ENCODE measurements around the gene NAV2. TPM values are rescaled to one million over a fixed set of nuclear protein-coding genes. Genes with fewer than 3 reads are reported as not detected.

Gene NAV2
- total RNA-seq, 1 donor from 2014 or later = 1.8 TPM

DNA sequence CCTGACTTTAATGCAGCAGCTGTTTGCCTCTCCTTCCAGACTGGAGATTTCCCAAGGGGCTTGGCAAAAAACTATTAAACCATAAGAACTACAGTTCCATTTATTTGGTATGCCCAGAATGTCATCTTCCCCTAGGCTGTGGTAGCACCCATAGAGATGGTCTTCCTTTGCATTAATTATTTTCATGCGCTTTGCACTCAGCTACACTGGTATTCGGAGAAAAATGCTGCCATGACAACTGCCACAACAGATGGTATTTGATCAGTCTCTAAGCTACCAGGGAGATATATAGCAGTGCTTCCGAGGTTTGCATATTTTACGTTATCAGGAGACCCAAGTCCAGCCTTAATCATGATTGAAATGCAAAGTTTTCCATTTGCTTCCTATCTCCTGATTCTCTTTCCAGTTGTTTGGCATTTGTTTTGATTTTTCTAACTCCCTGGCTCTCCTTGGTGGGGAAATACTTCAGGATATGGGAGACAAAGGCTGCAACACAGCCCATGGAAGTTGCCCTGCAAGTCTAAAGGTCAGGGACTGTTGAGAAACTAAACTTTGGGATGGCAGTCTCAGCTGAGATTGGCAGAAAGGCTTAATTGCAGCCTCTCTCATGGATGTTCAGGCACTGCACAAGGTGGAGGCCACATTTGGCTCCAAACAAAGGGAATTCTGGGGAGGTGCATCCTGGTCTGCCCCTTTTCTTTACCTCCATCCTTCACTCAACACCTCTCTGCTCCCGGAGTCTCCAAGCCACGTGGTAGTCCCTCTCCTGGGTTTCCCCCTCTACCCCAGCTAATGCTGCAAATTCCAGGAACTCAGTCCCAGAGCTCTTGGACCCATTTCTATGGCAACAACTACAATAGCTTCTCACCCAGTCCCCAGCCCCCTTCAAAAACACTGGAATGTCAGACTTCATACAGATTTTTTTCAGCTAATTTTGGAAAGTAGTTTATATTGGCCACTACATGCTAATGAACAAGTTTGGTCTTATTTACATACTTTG lies 151.8 kb downstream of the NAV2 start:
- DNase-seq (ENCODE audit: low read depth in 2 of 2) = peak; percentile 66 to 71

DNA sequence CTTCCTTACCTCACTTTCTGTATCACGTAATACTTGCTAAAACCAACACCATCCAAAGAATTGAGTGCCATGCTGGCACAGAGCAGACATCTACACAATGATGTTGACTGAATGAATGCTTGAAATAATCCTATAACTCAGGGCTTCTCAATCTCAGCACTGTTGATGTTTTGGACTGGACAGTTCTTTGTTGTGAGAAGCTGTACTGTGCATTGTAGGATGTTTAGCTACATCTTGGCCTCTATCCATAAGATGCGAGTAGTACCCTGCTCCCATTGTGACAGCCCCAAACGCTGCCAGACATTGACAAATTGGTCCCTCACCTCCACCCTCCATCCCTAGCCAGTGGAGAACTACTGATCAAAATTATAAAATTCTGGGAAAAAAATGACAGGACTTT lies 153.4 kb downstream of the NAV2 start:
- DNase-seq (ENCODE audit: low read depth in 2 of 2) = no peak

DNA sequence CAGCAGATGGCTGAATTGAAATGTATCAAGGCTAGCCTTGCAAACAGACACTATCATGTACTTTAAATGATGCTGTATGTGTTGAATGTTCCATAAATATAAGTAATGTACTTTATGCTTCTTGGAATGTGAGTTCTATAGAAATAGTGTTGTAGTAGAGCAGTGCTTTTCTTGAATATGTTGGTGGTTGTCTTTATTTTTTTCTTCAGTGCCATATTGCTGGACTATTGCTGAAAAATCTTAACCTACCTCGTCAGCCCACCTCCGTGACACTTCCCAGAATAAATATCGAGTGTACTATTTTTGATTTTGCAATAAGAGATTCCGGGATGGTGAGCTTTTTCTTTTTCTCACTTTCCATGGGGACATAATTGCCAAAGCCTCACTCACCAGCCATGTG lies 153.9 kb downstream of the NAV2 start:
- DNase-seq (ENCODE audit: low read depth in 2 of 2) = no peak

DNA sequence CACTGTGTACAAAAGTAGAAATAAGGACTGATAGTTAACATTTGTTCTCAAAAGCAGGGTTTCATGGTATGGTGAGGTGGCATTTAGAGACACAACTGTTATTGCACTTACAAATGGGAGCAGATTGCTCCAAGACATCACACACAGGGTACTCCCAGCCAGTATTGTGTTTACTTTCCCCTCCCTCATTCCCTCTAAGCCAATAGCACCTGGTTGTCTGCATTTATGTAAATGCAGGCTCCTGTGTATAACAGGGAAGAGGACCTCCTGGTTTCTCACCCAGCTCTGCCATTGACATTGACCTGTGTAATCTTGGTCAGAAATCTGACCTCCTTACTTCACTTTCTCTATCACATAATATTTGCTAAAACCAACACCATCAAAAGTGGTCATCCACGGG lies 154.4 kb downstream of the NAV2 start:
- DNase-seq (ENCODE audit: low read depth in 2 of 2) = no peak

DNA sequence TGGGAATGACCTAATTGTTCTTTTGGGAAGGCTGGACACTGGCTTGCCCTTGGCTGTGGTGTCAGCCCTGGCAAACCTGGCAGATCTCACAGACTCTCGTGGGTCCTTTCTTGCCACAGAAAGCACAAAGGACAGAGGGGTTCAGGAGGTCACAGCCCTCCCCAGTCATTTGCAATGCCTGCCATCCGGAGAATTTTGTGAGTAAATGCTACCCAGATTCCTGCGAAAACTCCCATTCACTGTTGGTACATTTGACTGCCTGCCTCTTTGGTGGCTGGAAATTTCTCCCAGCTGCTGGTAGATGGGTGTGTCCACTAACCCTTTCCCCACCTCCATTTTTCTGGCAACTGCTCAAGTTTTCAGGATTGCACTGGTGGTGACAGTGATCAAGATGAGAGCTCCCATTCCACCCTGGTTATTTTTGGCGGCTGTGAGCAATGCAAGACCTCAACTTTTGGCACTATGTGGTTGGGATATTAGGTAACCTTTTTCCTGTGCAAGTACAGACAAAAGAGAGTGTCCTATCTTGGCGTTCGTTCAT lies 155.7 kb downstream of the NAV2 start:
- peak; percentile 73 to 90 for DNase-seq (ENCODE audit: low read depth in 2 of 2)

DNA sequence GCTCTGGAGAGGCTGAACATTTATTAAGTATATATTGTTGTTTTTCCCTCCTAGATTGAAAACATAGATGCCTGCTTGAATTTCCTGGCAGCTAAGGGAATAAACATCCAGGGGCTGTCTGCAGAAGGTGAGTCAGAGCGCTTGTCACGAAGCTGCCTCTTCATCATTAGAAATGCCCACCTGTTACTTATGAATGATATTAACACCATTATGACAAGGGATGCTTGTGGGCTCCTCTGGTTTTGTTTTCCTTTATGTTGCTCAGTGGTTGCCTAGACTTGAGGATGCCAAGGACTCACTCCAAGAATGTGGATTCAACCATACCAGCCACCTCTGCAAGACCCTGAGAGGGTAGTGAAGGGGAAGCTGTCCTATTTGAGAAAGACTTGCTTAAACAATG lies 156.2 kb downstream of the NAV2 start:
- peak in 1 of 2 donors; percentile 64 for DNase-seq (ENCODE audit: low read depth in 2 of 2)

DNA sequence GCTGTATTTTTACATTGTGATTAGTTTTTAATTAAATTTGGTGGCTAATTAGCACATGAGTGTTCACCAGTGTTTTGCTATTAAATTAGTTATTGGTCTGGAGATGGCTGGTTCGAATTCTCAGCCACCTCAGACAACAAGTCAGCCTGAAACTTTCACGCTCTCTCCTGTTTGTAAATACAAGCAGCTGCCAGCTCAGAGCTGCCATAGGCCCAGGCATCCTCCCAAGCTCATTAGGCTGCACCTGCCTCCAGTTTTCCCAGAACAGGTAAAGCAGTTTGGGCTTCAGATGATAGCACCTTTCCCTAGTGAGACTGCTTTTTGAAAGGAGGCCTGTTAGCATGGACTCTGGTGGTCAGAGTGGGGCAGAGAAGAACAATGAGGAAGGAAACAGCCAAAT lies 156.8 kb downstream of the NAV2 start:
- DNase-seq (ENCODE audit: low read depth in 2 of 2) = no peak

DNA sequence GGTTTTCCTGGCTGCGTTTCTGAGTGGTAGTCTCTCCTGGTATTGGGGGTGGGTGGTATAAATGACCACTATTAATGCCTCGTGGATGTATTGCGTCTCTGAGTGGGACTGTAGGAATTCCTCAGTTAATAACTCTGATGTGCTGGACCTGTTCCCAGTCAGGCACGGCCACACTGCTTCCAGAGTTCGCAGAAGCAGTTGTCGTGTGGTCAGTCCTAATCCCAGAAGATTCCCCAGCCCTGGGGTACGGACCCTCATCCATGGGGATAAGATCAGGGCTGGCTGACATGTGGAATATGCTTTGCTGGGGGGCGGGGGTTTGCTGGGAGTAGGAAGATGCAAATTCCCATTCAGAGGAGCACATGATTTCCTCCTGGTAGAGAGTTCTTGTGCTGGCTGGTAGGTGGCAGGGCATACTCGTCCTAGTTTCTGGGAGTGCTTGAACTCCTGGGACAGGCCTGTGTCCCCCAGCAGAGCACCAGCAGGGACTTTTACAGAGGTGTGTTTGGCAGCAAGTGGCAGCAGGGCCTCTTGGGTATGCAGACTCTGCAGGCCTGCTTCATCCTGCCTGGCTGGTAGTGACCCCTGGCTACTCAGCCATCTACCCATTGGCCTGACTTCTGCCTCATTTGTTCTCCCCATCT lies 157.4 kb downstream of the NAV2 start:
- no peak for DNase-seq (ENCODE audit: low read depth in 2 of 2)

DNA sequence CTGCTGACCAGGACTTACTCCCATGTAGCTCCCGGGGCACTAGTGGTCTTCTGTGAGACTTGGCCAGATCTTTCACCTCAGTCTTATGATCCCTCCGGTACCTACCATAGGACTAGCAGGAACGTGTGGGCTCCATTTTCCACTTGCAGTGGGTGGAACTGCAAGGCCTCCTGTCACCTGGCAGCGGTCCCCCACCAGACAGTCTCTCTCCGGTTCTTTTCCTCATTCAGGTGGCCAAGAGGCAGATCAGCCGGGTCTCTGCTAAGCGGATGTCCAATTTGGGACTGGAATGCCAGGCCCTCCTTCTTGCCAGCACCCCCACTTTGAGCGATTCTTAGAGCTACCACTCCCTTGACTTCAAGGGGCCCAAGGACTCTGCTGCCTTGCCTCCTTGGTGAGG lies 158.9 kb downstream of the NAV2 start:
- no peak for DNase-seq (ENCODE audit: low read depth in 2 of 2)

DNA sequence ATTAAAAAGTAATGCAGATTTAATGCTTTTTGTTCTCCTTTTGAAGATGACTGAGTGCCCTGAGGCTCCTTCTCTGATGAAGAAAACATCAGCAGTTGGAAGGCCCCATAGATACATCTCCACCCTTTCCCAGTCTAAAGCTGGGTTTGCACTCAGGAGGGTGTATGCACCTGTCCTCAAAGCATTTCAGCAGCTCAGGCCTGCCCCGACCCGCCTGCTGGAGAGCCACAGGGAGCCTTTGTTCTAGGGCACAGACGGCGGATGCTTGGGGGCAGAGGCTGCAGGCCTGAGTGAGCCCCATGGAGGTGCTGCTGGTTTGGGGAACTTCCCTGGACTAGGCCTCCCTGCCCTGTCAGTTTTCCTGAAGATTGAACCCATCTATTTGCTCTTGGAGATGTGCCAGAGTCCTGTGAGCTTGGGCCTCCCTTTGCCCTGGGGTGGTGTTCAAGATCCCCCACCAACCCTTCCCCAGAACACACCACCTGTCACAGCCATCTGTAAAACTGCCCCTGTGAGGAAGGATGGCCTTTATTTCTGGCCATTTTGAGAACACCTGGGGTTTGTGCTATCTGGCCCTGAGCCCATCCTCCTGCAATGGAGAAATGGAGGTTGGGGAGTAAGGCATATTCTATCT lies 160.0 kb downstream of the NAV2 start:
- DNase-seq (ENCODE audit: low read depth in 2 of 2) = no peak

DNA sequence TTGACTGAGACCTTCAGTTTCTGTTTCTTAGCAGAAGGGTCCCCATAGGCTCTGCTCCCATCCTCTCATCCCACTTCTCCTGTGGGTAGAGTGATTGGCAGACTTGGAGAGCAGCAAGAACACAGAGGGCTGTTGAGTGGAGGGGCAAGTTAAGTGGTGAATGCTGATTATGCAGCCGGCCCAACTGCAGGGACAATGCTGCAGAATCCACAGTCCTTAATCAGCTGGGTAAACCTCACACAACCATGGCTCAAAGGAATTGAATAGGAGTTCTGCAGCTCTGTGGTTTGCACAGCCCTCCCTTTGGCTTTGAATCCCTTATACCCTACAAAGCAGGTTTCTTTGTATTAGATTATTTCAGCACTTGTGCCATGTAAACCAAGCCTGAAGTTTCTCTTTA lies 161.1 kb downstream of the NAV2 start:
- DNase-seq (ENCODE audit: low read depth in 2 of 2) = no peak

DNA sequence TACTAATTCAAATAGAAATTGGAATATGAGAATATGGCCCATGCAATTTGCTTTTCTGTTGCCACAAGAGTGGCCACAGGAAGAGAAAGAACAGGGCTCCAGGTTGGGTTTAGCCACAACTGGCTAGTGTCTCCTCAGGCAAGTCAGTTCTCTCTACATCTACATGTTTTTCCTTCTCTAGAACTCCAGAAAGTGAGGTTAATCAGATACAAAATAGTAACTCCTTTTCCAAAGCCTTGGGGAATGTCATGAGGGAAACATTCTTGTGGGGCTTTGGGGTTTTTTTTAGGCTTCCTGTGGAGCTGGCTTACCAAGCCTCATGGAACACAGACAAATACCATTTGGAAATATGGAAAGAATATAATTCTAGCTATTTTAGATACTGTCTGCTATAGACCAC lies 161.6 kb downstream of the NAV2 start:
- DNase-seq (ENCODE audit: low read depth in 2 of 2) = no peak

DNA sequence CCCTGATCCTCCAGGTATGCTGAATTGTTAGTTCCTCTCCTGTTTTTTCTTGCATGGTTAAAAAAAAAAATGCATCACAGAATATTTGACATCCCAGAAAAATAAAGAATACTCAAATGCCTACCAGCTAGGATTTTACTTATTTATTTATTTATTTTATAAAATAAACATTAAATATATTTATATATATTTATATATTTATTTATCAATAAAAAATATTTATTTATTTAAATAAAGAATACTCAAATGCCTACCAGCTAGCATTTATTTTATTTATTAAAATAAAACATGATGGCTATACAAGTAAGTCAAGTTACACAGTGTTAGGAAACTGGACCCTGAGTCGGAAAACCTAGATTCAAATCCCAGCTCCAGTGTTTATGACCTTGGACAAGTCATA lies 164.1 kb downstream of the NAV2 start:
- DNase-seq (ENCODE audit: low read depth in 2 of 2) = no peak

DNA sequence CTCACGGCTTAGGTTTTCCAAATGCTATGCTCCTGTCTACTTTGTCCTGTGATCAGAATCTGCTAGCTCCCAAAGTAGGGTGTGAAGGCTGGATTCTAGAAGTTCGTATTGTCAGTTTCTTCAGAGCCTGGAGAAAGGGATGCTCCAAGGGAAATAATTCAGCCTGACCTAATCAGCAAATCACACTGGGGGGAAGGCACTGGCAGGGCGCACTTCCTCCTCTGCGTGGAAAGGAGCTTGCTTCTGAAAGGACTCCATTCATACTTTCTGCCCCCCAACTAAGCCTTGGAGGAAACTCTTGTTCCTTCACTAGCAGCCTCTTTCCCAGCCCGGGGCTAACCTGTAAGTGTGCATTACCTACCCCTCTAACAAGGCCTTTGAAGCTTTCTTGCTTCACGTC lies 165.9 kb downstream of the NAV2 start:
- no peak for DNase-seq (ENCODE audit: low read depth in 2 of 2)

DNA sequence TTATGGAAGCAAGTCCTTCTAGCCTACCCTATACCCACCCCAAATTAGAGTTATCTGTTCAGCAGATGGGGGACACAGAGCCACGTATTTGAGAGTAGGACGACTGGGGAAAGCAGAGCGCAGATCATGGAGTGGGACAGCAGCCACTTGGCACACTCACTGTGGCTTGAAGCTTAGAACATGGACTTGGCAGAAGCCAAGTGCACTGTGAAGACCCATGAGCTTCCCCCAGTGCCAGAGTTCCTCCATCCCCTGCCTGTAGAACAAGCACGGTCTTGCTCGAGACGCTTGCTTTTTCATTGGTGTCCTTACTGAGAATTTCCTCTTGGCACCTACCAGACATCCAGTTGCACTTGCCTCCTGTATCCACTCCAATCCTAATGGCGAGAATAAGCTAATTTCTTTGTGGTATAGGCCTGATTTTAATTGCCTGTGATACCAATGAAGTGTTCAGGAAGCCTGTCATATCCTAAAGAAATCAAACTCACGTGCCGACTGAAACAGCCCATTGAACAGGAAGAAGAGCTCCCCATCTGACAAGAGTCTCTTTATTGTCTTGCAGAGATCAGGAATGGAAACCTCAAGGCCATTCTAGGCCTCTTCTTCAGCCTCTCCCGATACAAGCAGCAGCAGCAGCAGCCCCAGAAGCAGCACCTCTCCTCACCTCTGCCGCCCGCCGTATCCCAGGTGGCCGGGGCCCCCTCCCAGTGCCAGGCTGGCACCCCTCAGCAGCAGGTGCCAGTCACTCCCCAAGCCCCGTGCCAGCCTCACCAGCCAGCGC lies 166.9 kb downstream of the NAV2 start:
- DNase-seq (ENCODE audit: low read depth in 2 of 2) = peak; percentile 30 to 61

DNA sequence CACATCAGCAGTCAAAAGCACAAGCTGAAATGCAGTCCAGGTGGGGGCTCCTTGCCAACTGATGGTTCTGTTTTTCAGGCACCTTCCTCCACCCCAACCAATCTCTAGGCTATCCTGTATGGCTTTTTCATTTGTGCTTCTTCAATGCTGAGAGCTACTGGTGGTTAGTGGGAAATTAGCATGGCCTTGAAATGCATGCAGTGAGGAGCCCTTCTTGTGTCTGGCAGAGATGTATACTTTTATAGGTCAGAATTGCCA lies 167.4 kb downstream of the NAV2 start:
- DNase-seq (ENCODE audit: low read depth in 2 of 2) = no peak

DNA sequence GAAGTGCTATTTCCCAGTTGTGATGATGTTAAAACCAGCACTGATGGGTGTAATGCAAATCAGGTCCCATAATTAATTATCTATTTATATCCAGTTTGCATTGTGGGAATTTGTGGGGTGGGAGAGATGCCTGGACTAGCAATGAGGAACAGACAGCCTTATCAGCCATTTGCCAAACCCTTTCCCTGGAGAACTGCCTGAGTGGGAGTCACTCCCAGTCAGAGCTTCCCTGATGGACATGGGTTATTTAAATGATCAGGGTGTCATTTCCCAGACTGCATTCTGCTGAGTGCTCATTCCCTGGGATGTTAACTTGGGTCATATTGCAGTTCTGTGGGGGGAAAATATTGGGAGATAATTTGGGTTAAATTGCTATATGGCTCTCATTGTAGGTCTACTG lies 168.5 kb downstream of the NAV2 start:
- no peak for DNase-seq (ENCODE audit: low read depth in 2 of 2)

DNA sequence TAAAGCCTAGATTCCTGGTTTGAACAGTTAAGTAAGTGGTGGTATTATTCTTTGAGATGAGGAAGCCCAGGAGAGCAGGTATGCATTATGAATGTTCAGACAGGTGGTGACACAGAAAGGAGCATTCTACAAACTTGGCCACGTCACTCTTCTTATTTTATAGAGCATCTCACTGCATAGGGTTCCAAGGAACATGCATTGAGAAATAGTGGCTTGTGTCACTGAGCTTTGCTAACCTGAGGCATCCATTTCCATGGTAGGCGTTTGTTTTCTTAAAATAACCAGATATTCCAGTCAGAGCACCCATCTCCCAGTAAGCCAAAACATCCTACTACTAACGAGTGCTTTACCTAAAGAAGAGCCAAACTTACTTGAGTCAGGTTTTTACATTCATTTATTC lies 169.7 kb downstream of the NAV2 start:
- DNase-seq (ENCODE audit: low read depth in 2 of 2) = no peak

DNA sequence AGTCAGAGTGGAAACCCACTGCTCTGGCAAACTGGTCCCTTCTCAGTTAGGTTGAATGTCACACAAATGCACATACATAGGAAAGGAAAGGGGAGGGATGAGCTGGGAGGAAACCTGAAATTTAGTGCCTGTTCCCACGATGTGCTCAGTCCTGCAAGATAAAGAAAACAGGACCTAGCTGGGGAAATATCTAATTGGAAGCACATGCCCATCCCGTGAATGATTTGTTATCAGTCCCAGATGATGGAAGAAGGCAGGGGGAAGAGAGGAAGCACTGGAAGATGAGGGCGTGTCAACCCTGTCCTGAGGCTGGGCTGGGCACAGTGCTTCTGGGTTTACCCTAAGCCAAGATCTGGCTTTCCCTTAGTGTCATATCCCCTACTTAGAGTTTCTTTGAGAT lies 173.9 kb downstream of the NAV2 start:
- DNase-seq (ENCODE audit: low read depth in 2 of 2) = no peak

DNA sequence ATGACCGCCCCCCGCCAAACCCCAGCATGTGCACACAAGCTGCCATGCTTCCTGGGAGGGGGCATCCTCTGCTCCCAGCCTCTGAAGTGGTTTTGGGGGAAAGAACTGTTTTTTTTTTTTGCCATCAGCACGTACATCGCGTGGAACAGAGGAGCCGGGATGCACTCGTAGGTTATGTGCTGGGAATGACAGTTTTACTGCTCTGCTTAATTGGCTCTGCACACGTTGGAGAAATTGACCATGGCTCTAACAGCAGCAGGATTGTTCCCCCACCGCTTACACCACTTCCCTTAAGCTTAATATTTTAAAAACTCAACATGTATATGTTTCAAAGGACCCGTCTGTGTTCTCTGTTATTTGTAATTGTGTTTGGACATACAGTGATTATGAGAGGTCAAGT lies 175.2 kb downstream of the NAV2 start:
- DNase-seq (ENCODE audit: low read depth in 2 of 2) = no peak

DNA sequence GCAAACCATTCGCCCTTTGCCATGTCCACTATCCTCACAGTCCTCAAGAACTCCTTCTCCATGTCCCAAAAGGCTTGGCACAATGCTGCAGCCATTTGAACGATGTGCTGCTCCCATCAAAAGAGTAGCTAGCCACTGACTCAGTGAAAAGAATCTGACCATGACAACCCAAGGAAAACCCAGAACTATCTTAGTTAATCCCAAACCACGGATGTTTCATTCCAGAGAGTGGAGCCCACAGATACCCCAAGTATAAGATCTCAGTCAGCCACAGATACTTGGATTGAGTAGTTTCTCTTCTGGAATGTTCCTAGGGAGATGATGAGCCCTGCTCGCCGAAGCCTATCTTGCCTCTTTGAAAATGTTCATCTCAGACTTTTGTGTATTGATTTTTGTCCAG lies 176.9 kb downstream of the NAV2 start:
- no peak for DNase-seq (ENCODE audit: low read depth in 2 of 2)

DNA sequence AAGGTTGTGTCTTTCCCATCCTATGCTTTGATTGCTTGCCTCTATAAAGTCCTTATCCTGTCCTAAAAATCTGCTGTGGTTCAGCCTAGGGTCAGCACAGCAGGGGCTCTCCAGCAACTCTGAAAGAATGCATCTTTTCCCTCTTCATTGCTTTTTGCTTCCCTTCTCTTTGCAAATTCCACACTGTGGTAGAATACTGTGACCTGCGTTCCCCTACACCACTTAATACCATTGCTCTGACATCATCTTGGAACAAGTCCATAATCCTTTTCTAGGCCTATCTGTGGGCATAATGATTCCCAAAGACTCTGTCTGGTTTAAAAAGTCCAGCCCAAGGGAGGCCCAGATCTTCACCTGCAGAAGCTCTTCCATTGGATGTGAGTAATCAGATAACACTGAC lies 177.7 kb downstream of the NAV2 start:
- peak; percentile 54 to 69 for DNase-seq (ENCODE audit: low read depth in 2 of 2)

All from lung microvascular endothelial cell (primary cell).